HCT116 (cell line): ENCODE data around the gene TSPOAP1. TPM values are rescaled to one million over a fixed set of nuclear protein-coding genes. Genes with fewer than 3 reads are reported as not detected.
"Not testable (repeated sequence)": the region's sequence is repeated elsewhere in the genome, so short reads cannot be mapped to it uniquely, and the experiment has no call there.

ENCODE experiments used
- ATAC-seq: fragments of 200-7000 bp; cut with Tn5 transposase; 2 replicates; pipeline ENCODE4 v1.9.1; 2020; ENCODE audit warnings: mild to moderate bottlenecking, moderate library complexity
- BruUV-seq: library from RNA; stranded (reverse); fragments of 400-500 nt; replicated peaks from 2 replicates; lab custom pipeline; 2021; lab: Mats Ljungman, UMichigan
- CTCF ChIA-PET: fragments of 300-600 bp; sonication (Branson Sonifier 250); formaldehyde crosslinking; loops from one replicate; lab custom pipeline; 2021; ENCODE audit warnings: antibody characterized with exemption; lab: Charles Lee
- POLR2A ChIA-PET: fragments of 300-600, 350-600 bp; sonication (Branson Sonifier 250); formaldehyde crosslinking; loops from one replicate; lab custom pipeline; 2021; ENCODE audit warnings: antibody characterized with exemption; lab: Charles Lee
- RAD21 ChIA-PET, 2 experiments: fragments of 300-600 bp; sonication (Branson Sonifier 250); formaldehyde crosslinking; loops; one replicate each; lab custom pipeline; 2023; ENCODE audit warnings: low total read pairs in 2 of 2; ENCODE audit not compliant: uncharacterized antibody in 2 of 2, unreplicated experiment in 2 of 2, low non-redundant PET in 1 of 2; lab: Charles Lee
- DNase-seq: peaks from one replicate; pipeline ENCODE4 v3.0.0-alpha.2; 2010; ENCODE audit warnings: low read depth, low spot score
- H2AFZ ChIP-seq: fragments of 200-600 bp; shearing (Covaris generic), sonication (generic); 2 replicates; pipeline ENCODE4 v1.6.1; 2017; ENCODE audit warnings: low read depth, mixed run types, mixed read lengths, antibody characterized with exemption, low read length; ENCODE audit not compliant: poor library complexity, severe bottlenecking
- H3K27ac ChIP-seq: 2 replicates; pipeline ENCODE4 v1.5.1; 2012; ENCODE audit warnings: low read depth, low read length
- H3K27me3 ChIP-seq: fragments of 200-600 bp; sonication (generic); 2 replicates; pipeline ENCODE4 v1.6.1; 2016; ENCODE audit warnings: mixed run types, low read length, mixed read lengths; ENCODE audit not compliant: insufficient read depth
- H3K36me3 ChIP-seq, 2 experiments: fragments of 200-500 bp in 1 of 2; fragments of 200-600 bp in 1 of 2; sonication (Bioruptor generic) in 1 of 2; sonication (generic) in 1 of 2; 2 replicates each; pipeline versions ENCODE4 v1.5.1 to v1.6.1; 2014 to 2016; ENCODE audit warnings: low read length in 2 of 2, inconsistent platforms in 1 of 2, mixed read lengths in 1 of 2, mixed run types in 1 of 2; ENCODE audit not compliant: insufficient read depth in 2 of 2, control insufficient read depth in 1 of 2
- H3K4me1 ChIP-seq, 2 experiments: fragments of 200-600 bp in 1 of 2; sonication (generic) in 1 of 2; 2 replicates each; pipeline versions ENCODE4 v1.5.1 to v1.6.1; 2012 to 2017; ENCODE audit warnings: low read length in 2 of 2, inconsistent platforms in 1 of 2, mild to moderate bottlenecking in 1 of 2, mixed read lengths in 1 of 2, mixed run types in 1 of 2, moderate library complexity in 1 of 2; ENCODE audit not compliant: insufficient read depth in 2 of 2, control insufficient read depth in 1 of 2
- H3K4me2 ChIP-seq: fragments of 200-600 bp; sonication (generic); 2 replicates; pipeline ENCODE4 v1.6.1; 2017; ENCODE audit warnings: mixed run types, low read length, mixed read lengths
- H3K4me3 ChIP-seq, 2 experiments: fragments of 200-600 bp in 1 of 2; sonication (generic) in 1 of 2; replicated peaks in 1 of 2; 2 replicates each; pipeline ENCODE4 v1.5.1; 2011 to 2016; ENCODE audit warnings: low read length in 2 of 2, control low read depth in 1 of 2, low read depth in 1 of 2, mild to moderate bottlenecking in 1 of 2, mixed read lengths in 1 of 2, mixed run types in 1 of 2
- H3K79me2 ChIP-seq: fragments of 200-600 bp; sonication (generic); 2 replicates; pipeline ENCODE4 v1.6.1; 2017; ENCODE audit warnings: mild to moderate bottlenecking, mixed run types, low read length, moderate library complexity, mixed read lengths; ENCODE audit not compliant: insufficient read depth
- H3K9ac ChIP-seq: fragments of 200-600 bp; sonication (generic); 2 replicates; pipeline ENCODE4 v1.6.1; 2016; ENCODE audit warnings: low read length, mixed read lengths
- H3K9me2 ChIP-seq: fragments of 200-600 bp; sonication (generic), shearing (Covaris generic); 2 replicates; pipeline ENCODE4 v1.6.1; 2017; ENCODE audit warnings: mixed run types, mild to moderate bottlenecking, moderate library complexity; ENCODE audit not compliant: insufficient read depth
- H3K9me3 ChIP-seq, 2 experiments: fragments of 200-500 bp in 1 of 2; fragments of 200-600 bp in 1 of 2; sonication (Bioruptor generic) in 1 of 2; sonication (generic) in 1 of 2; 2 replicates each; pipeline ENCODE4 v1.6.1; 2014 to 2017; ENCODE audit warnings: low read length in 2 of 2, mixed read lengths in 2 of 2, inconsistent platforms in 1 of 2, low read depth in 1 of 2, mild to moderate bottlenecking in 1 of 2, mixed run types in 1 of 2, moderate library complexity in 1 of 2; ENCODE audit not compliant: control insufficient read depth in 1 of 2, insufficient read depth in 1 of 2
- H4K20me1 ChIP-seq: fragments of 200-600 bp; sonication (generic), shearing (Covaris generic); 2 replicates; pipeline ENCODE4 v1.6.1; 2017; ENCODE audit warnings: mixed run types, mild to moderate bottlenecking, moderate library complexity; ENCODE audit not compliant: insufficient read depth
- intact Hi-C: fragments of 100-400 bp; cut with micrococcal nuclease; formaldehyde crosslinking; loops from 2 replicates; pipeline ENCODE4 v1.10.0; 2022
- total RNA-seq: library from RNA; stranded (reverse); gene quantifications from one replicate; pipeline ENCODE4 v1.2.1, GENCODE V29; 2021; ENCODE audit not compliant: unreplicated experiment
- TF ChIP-seq, protein P1 (sequence below): IDR thresholded peaks from 2 replicates; pipeline ENCODE4 v1.6.1; 2012

The TSPOAP1 gene
- total RNA-seq, 1 experiment from 2014 or later, result 0.27 TPM

DNA sequence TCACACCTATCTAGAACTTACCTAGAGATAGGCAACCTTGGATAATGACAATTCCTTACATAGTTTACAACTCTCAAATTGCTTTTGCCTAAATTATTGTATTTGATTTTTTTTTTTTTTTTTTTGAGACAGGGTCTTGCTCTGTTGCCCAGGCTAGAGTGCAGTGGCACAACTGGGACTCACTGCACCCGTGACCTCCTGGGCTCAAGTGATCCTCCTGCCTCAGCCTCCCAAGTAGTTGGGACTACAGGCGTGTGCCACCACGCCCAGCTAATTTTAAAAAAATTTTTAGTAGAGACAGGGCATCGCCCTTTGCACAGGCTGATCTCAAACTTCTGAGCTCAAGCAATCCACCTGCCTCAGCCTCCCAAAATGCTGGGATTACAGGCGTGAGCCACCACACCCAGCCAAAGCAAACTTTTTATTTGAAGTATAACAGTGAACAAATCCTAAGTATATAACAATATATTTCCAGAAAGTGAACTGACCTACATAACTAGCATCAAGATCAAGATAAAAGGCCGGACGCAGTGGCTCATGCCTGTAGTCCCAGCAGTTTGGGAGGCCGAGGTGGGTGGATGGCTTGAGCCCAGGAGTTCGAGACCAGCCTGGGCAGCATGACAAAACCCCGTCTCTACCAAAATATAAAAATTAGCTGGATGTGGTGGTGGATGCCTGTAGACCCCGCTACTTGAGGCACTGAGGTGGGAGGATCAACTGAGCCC, 12.7 kb upstream of the TSPOAP1 start:
- H3K9ac ChIP-seq, H3K79me2 ChIP-seq, intact Hi-C loops, H2AFZ ChIP-seq, H3K4me2 ChIP-seq, H3K4me3 ChIP-seq, H3K27me3 ChIP-seq, ATAC-seq, H3K27ac ChIP-seq, H4K20me1 ChIP-seq, BruUV-seq, H3K9me3 ChIP-seq, DNase-seq, H3K9me2 ChIP-seq, POLR2A ChIA-PET: not testable (repeated sequence)
- CTCF ChIA-PET, result interaction anchor here (1.6 kb wide), 1 partner anchor 24 kb away, joined by 3 read pairs; no protein-coding TSS in a partner anchor
- Histone ChIP-seq H3K4me1 (peaks cover 16 to 33% of the 10 kb centered on the region in 2 experiments), H3K36me3 (peaks cover 21 to 24% of the 10 kb centered on the region in 2 experiments)
- RAD21 ChIA-PET, result interaction anchor here in 1 of 2 experiments (0.7 kb wide), 1 partner anchor 76 kb away, joined by 3 read pairs; no protein-coding TSS in a partner anchor

DNA sequence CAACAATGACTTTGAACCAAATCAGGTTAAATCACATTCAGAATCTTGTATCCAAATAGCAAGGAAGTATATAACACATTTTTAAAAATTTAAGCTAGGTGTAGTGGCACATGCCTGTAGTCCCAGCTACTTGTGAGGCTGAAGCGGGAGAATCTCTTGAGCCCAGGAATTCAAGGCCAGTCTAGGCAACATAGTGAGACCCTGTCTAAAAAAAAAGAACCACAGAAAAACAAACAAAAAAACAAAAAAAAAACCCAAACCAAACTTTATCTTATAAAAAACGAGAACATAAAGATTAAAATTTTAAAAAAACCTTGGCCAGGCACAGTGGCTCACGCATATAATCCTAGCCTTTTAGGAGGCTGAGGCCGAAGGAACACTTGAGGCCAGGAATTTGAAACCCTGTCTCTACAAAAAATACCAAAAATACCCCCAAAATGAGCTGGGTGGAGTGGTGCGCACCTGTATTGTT, 11.8 kb upstream of the TSPOAP1 start:
- Histone ChIP-seq H3K27ac (no peak overlapping the region), H3K9me3 (no peaks in the 10 kb centered on the region), H3K9me2 (no peaks in the 10 kb centered on the region), H3K79me2 (no peaks in the 10 kb centered on the region), H3K4me3 (no peak overlapping the region), H3K36me3 (peaks cover 13 to 16% of the 10 kb centered on the region in 2 experiments), H4K20me1 (no peaks in the 10 kb centered on the region), H3K4me1 (peaks cover 17 to 42% of the 10 kb centered on the region in 2 experiments), H3K9ac (no peak overlapping the region), H2AFZ (no peak overlapping the region), H3K27me3 (no peaks in the 10 kb centered on the region), H3K4me2 (no peak overlapping the region)
- TF ChIP-seq, protein P1, sequence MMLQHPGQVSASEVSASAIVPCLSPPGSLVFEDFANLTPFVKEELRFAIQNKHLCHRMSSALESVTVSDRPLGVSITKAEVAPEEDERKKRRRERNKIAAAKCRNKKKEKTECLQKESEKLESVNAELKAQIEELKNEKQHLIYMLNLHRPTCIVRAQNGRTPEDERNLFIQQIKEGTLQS, result no peak
- RAD21 ChIA-PET, result no interaction called here
- DNase-seq (no peak), ATAC-seq (no peak)
- CTCF ChIA-PET, result interaction anchor here (1.6 kb wide), 1 partner anchor 23 kb away, joined by 3 read pairs; no protein-coding TSS in a partner anchor
- intact Hi-C loops, result no loop called here
- no TSS peak for BruUV-seq
- POLR2A ChIA-PET, result interaction anchor here (0.6 kb wide), 2 partner anchors 77 to 291 kb away, joined by 3 read pairs; no protein-coding TSS in a partner anchor
